GM15510 (cell line): ENCODE results near the gene NELFA.
A peak's percentile ranks its signal among the peaks of the same experiment; 100 is the strongest.

Experiments used
- POLR2A ChIP-seq: IDR thresholded peaks from 3 replicates; pipeline ENCODE4 v1.6.1; 2011; ENCODE audit warnings: borderline replicate concordance; ENCODE audit not compliant: insufficient read length; ENCODE audit errors: extremely low read depth

The NELFA gene

GRCh38 chr4:2043396-2044118 is 34.8 kb upstream of the NELFA start:
- TF ChIP-seq POLR2A: no peak

GRCh38 chr4:2042947-2043395 is 34.2 kb upstream of the NELFA start:
- TF ChIP-seq POLR2A: no peak

GRCh38 chr4:2042204-2042946 is 33.6 kb upstream of the NELFA start:
- no peak for TF ChIP-seq POLR2A

GRCh38 chr4:2041239-2042130 is 32.7 kb upstream of the NELFA start:
- TF ChIP-seq POLR2A: peak; percentile 71

GRCh38 chr4:2040391-2041238 is 31.8 kb upstream of the NELFA start:
- TF ChIP-seq POLR2A: no peak

- no peak for TF ChIP-seq POLR2A
Observed at GRCh38 chr4:2036866-2037265, 28.1 kb upstream of the NELFA start.

- no peak for TF ChIP-seq POLR2A
Observed at GRCh38 chr4:2036327-2036726, 27.6 kb upstream of the NELFA start.

- no peak for TF ChIP-seq POLR2A
Observed at GRCh38 chr4:2025817-2026216, 17.0 kb upstream of the NELFA start.

- TF ChIP-seq POLR2A: no peak
Observed at GRCh38 chr4:2024683-2025082, 15.9 kb upstream of the NELFA start.

GRCh38 chr4:2015008-2015407 is 6.2 kb upstream of the NELFA start:
- no peak for TF ChIP-seq POLR2A

- no peak for TF ChIP-seq POLR2A
Observed at GRCh38 chr4:2011583-2011982, 2.8 kb upstream of the NELFA start.

GRCh38 chr4:2009651-2010233 is 968 bp upstream of the NELFA start:
- TF ChIP-seq POLR2A: no peak

- no peak for TF ChIP-seq POLR2A
Observed at GRCh38 chr4:2008671-2008920, 178 bp downstream of the NELFA start.

- no peak for TF ChIP-seq POLR2A
Observed at GRCh38 chr4:2007804-2008670, 737 bp downstream of the NELFA start.
